ENCODE data around the gene CFHR3. TPM values are rescaled to one million over a fixed set of nuclear protein-coding genes. Genes with fewer than 3 reads are reported as not detected.

CFHR3 gene
- total RNA-seq, 1 experiment from 2014 or later = not detected

DNA sequence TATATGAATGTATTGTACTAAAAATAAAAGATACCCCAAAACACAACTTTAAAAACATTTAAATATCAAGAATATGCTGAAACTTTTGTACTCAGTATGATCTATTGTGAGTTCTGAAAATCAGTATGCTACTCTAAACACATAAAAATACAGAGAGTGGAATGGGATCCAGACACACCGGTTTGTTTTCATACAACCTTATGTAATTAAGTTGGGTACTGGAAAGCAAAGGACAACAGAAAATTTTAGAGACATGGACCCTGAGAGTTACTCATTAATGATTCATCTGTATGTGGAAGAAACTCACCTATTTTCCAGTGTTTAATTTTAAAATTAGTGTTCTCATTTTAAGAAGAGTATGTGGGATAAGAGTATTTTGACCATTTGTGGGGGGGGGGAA, 927 bp upstream of the CFHR3 start (continued):
- TF ChIP-seq CEBPB (IDR thresholded peaks at IDR 0.05; ENCODE audit: low read depth) (no peak), SRF (IDR thresholded peaks at IDR 0.05; ENCODE audit: low read depth) (no peak), JUND (IDR thresholded peaks at IDR 0.05) (no peak)

DNA sequence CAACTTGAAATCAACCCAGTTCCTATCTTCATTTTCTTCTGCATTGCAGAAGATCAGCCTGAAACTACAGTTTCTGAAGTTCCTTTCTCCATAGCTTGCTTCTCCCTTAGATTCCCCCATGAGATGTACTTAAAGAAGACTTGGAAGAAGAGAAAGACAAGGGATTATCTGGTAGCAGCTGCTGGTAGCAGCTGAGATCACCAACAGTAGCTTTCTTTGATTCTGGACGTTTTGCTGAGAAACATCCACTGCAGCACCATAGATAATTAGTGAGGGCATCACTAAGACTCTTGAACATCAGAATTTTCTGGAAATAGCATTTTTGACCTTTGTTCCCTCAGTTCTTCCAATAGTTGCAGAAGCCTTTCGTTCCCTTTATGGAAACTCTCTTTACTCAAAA, 465 bp upstream of the CFHR3 start:
- no peaks in the 10 kb centered on the region for H3K27me3 ChIP-seq (ENCODE audit: insufficient read depth, low read length)
- no peak overlapping the region for H2AFZ ChIP-seq (ENCODE audit: low read depth, low read length, poor library complexity, severe bottlenecking)
- no peaks in the 10 kb centered on the region for H3K36me3 ChIP-seq (ENCODE audit: control insufficient read depth in 1 of 2, insufficient read depth in 2 of 2, low read length in 2 of 2)
- H4K20me1 ChIP-seq (ENCODE audit: insufficient read depth) = no peaks in the 10 kb centered on the region
- no peak overlapping the region for H3K4me2 ChIP-seq (ENCODE audit: low read length)
- intact Hi-C loops (cut with micrococcal nuclease) = no loop called here
- H3K27ac ChIP-seq (ENCODE audit: low read depth, low read length) = no peak overlapping the region
- no peak for DNase-seq (ENCODE audit: low read depth, low spot score)
- POLR2A ChIA-PET = no interaction called here
- H3K9me2 ChIP-seq (ENCODE audit: insufficient read depth) = no peaks in the 10 kb centered on the region
- no peaks in the 10 kb centered on the region for H3K79me2 ChIP-seq (ENCODE audit: insufficient read depth, low read length)
- no peaks in the 10 kb centered on the region for H3K9me3 ChIP-seq (ENCODE audit: control insufficient read depth in 1 of 2, insufficient read depth in 1 of 2, low read depth in 1 of 2, low read length in 2 of 2)
- no peak overlapping the region for H3K4me3 ChIP-seq (replicated peaks in 1 of 2; ENCODE audit: low read depth in 1 of 2, low read length in 2 of 2)
- ATAC-seq = no peak
- H3K9ac ChIP-seq (ENCODE audit: low read length) = no peak overlapping the region
- TF ChIP-seq SRF (IDR thresholded peaks at IDR 0.05; ENCODE audit: low read depth) = no peak
- TF ChIP-seq, protein P1, sequence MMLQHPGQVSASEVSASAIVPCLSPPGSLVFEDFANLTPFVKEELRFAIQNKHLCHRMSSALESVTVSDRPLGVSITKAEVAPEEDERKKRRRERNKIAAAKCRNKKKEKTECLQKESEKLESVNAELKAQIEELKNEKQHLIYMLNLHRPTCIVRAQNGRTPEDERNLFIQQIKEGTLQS (IDR thresholded peaks at IDR 0.05) = no peak
- no peak for TF ChIP-seq SP1 (IDR thresholded peaks at IDR 0.05; ENCODE audit: low read depth)
- TF ChIP-seq, protein P2, sequence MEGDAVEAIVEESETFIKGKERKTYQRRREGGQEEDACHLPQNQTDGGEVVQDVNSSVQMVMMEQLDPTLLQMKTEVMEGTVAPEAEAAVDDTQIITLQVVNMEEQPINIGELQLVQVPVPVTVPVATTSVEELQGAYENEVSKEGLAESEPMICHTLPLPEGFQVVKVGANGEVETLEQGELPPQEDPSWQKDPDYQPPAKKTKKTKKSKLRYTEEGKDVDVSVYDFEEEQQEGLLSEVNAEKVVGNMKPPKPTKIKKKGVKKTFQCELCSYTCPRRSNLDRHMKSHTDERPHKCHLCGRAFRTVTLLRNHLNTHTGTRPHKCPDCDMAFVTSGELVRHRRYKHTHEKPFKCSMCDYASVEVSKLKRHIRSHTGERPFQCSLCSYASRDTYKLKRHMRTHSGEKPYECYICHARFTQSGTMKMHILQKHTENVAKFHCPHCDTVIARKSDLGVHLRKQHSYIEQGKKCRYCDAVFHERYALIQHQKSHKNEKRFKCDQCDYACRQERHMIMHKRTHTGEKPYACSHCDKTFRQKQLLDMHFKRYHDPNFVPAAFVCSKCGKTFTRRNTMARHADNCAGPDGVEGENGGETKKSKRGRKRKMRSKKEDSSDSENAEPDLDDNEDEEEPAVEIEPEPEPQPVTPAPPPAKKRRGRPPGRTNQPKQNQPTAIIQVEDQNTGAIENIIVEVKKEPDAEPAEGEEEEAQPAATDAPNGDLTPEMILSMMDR (IDR thresholded peaks at IDR 0.05 in 2 of 3, conservative IDR thresholded peaks at IDR 0.05 in 1 of 3; ENCODE audit: borderline replicate concordance in 1 of 3, insufficient read depth in 1 of 3, low read depth in 2 of 3, low read length in 2 of 3) = no peak
- TF ChIP-seq, protein P3, sequence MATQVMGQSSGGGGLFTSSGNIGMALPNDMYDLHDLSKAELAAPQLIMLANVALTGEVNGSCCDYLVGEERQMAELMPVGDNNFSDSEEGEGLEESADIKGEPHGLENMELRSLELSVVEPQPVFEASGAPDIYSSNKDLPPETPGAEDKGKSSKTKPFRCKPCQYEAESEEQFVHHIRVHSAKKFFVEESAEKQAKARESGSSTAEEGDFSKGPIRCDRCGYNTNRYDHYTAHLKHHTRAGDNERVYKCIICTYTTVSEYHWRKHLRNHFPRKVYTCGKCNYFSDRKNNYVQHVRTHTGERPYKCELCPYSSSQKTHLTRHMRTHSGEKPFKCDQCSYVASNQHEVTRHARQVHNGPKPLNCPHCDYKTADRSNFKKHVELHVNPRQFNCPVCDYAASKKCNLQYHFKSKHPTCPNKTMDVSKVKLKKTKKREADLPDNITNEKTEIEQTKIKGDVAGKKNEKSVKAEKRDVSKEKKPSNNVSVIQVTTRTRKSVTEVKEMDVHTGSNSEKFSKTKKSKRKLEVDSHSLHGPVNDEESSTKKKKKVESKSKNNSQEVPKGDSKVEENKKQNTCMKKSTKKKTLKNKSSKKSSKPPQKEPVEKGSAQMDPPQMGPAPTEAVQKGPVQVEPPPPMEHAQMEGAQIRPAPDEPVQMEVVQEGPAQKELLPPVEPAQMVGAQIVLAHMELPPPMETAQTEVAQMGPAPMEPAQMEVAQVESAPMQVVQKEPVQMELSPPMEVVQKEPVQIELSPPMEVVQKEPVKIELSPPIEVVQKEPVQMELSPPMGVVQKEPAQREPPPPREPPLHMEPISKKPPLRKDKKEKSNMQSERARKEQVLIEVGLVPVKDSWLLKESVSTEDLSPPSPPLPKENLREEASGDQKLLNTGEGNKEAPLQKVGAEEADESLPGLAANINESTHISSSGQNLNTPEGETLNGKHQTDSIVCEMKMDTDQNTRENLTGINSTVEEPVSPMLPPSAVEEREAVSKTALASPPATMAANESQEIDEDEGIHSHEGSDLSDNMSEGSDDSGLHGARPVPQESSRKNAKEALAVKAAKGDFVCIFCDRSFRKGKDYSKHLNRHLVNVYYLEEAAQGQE (IDR thresholded peaks at IDR 0.05; ENCODE audit: low read depth) = no peak
- TF ChIP-seq RAD21 (IDR thresholded peaks at IDR 0.05; ENCODE audit: low read depth) = no peak
- no peak for TF ChIP-seq EZH2phosphoT487 (IDR thresholded peaks at IDR 0.05; ENCODE audit: borderline replicate concordance)
- no peak for TF ChIP-seq EGR1 (IDR thresholded peaks at IDR 0.05; ENCODE audit: low read depth)
- no peak for TF ChIP-seq ZFX (IDR thresholded peaks at IDR 0.05)
- no peak for TF ChIP-seq TCF7L2 (IDR thresholded peaks at IDR 0.05; ENCODE audit: borderline replicate concordance, extremely low read depth, insufficient read depth, insufficient read length)
- no peak for TF ChIP-seq POLR2A (IDR thresholded peaks at IDR 0.05; ENCODE audit: borderline replicate concordance, extremely low read depth, insufficient read depth, insufficient read length)
- TF ChIP-seq ELF1 (IDR thresholded peaks at IDR 0.05; ENCODE audit: borderline replicate concordance, low read depth) = no peak
- CTCF ChIA-PET = no interaction called here
- H3K4me1 ChIP-seq (ENCODE audit: control insufficient read depth in 1 of 2, insufficient read depth in 2 of 2, low read length in 2 of 2) = no peaks in the 10 kb centered on the region
- no TSS peak for BruUV-seq (replicated peaks)
- RAD21 ChIA-PET (ENCODE audit: low non-redundant PET in 1 of 2, low total read pairs in 2 of 2, uncharacterized antibody in 2 of 2, unreplicated experiment in 2 of 2) = no interaction called here
